IPS DF 6.9 (cell line): ENCODE measurements around the gene QRSL1.

Experiments
- DNase-seq: peaks from one replicate; pipeline ENCODE4 v3.0.0-alpha.2; 2013; ENCODE audit warnings: low read depth, low spot score
- H3K27ac ChIP-seq: one replicate; pipeline ENCODE4 v1.5.1; 2013; ENCODE audit warnings: low read length, control low read depth
- H3K27me3 ChIP-seq: 2 replicates; pipeline ENCODE4 v1.6.1; 2013; ENCODE audit warnings: mild to moderate bottlenecking, low read length; ENCODE audit not compliant: control insufficient read depth, insufficient read depth
- H3K36me3 ChIP-seq: 2 replicates; pipeline ENCODE4 v1.6.1; 2013; ENCODE audit warnings: low read length; ENCODE audit not compliant: control insufficient read depth, insufficient read depth
- H3K4me1 ChIP-seq: 2 replicates; pipeline ENCODE4 v1.6.1; 2013; ENCODE audit warnings: low read length; ENCODE audit not compliant: control insufficient read depth, insufficient read depth
- H3K4me3 ChIP-seq: 2 replicates; pipeline ENCODE4 v1.5.1; 2013; ENCODE audit warnings: mild to moderate bottlenecking, low read length
- H3K9me3 ChIP-seq: 2 replicates; pipeline ENCODE4 v1.6.1; 2013; ENCODE audit warnings: low read length, inconsistent platforms; ENCODE audit not compliant: control insufficient read depth, insufficient read depth
- WGBS: extraction: QIAGEN DNeasy Blood & Tissue Kit; methylation state at CpG from one replicate; pipeline ENCODE4 v1.1.7; 2013; ENCODE audit warnings: mixed read lengths, missing lambda C conversion rate; ENCODE audit not compliant: insufficient read length, insufficient coverage; 5-methylcytosine and 5-hydroxymethylcytosine counted together

The QRSL1 gene

DNA sequence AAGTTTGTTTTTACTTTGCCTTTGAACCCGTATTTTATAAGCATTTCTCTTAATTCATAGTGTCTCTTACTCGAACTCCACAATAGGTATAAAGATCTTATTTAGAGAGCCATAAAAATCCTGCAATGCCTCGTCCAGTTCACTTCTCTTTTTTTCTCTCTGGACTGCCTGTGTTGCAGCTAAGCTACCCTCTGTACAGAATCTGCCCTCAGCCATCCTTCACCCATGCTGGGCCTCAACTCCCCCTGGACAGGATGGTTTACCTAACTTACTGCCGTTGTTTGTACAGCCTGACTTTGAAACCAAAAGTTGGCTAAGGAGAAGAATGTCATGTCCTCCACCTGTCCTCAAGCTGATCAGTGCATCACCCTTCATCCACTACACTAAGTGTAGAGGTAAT lies 10.4 kb downstream of the QRSL1 start:
- Histone ChIP-seq H3K27me3 (no peaks in the 10 kb centered on the region), H3K27ac (no peak overlapping the region), H3K4me1 (peaks cover 6% of the 10 kb centered on the region; the same call in 1 of the 2 replicates), H3K9me3 (no peaks in the 10 kb centered on the region), H3K36me3 (peaks cover 10% of the 10 kb centered on the region), H3K4me3 (no peak overlapping the region)
- no peak for DNase-seq
- no CpG with 5 or more reads among the region's 4 CpGs for WGBS

DNA sequence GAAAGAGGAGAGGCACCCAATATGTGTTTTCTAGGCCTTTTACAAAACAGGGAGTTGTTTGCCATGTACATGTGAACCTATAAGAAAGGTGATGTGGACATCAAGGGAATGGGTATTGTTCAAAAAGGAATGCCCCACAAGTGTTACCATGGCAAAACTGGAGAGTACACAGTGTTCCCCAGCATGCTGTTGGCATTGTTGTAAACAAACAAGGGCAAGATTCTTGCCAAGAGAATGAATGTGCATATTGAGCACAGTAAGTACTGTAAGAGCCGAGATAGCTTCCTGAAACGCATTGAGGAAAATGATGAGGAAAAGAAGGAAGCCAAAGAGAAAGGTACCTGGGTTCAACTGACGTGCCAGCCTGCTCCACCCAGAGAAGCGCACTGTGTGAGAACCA lies 13.1 kb downstream of the QRSL1 start:
- Histone ChIP-seq H3K4me3 (no peak overlapping the region), H3K9me3 (no peaks in the 10 kb centered on the region), H3K27ac (no peak overlapping the region), H3K27me3 (no peaks in the 10 kb centered on the region), H3K4me1 (no peaks in the 10 kb centered on the region), H3K36me3 (peaks cover 10% of the 10 kb centered on the region)
- no peak for DNase-seq
- WGBS = no CpG with 5 or more reads among the region's 4 CpGs

DNA sequence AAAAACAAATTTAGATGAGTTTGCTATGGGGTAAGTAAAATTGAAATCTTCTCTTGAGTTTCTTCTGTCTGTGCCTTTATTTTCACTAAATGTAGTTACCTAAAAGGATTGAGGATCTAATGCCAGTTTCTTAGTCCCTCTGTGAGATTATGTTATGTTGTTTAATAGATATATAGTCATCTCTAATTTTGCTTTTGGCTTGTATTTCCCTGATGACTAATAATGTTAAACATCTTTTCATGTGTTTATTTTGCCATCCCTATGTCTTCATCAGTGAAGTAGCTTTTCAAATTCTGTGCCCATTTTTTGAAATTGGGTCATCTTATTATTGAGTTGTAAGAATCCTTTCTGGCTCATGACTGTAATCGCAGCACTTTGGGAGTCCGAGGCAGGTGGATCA lies 13.7 kb downstream of the QRSL1 start:
- no CpG with 5 or more reads among the region's 2 CpGs for WGBS
- no peak overlapping the region for H3K4me3 ChIP-seq
- H3K36me3 ChIP-seq = peaks cover 10% of the 10 kb centered on the region
- no peaks in the 10 kb centered on the region for H3K27me3 ChIP-seq
- H3K27ac ChIP-seq = no peak overlapping the region
- no peaks in the 10 kb centered on the region for H3K9me3 ChIP-seq
- no peak for DNase-seq
- no peaks in the 10 kb centered on the region for H3K4me1 ChIP-seq

DNA sequence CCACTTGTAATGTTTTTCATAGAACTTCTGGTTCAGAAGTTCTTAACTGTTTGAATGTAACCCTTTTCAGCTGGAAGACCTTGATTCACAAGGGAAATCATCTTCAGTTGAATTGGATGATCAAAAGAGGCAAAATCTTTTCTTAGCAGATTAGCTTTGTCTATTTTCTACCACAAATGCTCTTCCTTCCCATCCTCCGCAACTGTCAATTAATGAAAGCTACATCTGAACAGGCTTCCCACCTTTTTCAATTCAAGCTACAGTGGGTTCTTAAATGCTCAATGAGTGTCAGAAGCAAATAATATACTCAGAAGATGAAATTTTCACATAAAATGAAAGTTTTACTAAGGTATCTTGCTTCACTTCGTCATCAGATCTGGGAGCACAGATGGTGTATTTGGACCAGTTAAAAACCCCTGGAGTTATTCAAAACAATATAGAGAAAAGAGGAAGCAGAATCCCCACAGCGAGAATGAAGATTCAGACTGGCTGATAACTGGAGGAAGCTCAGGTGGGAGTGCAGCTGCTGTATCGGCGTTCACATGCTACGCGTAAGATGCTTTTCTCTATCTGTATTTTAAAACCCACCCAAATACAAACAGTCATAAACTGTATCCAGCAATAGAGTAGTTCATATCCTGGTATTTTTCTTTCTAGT lies 19.4 kb downstream of the QRSL1 start:
- H3K4me3 ChIP-seq = no peak overlapping the region
- no peaks in the 10 kb centered on the region for H3K27me3 ChIP-seq
- H3K36me3 ChIP-seq = peaks cover 5% of the 10 kb centered on the region
- H3K4me1 ChIP-seq = no peaks in the 10 kb centered on the region
- no peak for DNase-seq
- H3K9me3 ChIP-seq = no peaks in the 10 kb centered on the region
- H3K27ac ChIP-seq = no peak overlapping the region
- WGBS = no CpG with 5 or more reads among the region's 7 CpGs

DNA sequence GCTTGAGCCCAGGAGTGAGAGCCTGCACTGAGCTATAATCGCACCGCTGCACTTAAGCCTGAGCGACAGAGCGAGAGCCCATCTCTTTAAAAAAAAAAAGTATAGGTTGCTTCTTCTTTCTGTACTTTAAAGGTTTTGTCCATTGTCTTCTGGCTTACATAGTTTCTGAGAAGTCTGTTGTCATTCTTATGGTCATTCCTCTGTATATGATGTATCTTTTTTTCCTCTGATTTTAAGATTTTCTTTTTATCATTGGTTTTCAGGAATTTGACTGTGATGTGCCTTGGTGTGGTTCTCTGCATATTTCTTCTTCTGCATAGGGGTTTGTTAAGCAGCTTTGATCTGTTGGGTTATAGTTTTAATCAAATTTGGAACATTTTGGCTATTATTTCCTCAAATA lies 29.1 kb downstream of the QRSL1 start:
- Histone ChIP-seq H3K36me3 (peaks cover 3% of the 10 kb centered on the region; the same call in 1 of the 2 replicates), H3K27me3 (no peaks in the 10 kb centered on the region), H3K9me3 (no peaks in the 10 kb centered on the region), H3K4me3 (no peak overlapping the region), H3K4me1 (peaks cover 2% of the 10 kb centered on the region; the same call in 1 of the 2 replicates), H3K27ac (no peak overlapping the region)
- no CpG with 5 or more reads among the region's 4 CpGs for WGBS
- DNase-seq = no peak

DNA sequence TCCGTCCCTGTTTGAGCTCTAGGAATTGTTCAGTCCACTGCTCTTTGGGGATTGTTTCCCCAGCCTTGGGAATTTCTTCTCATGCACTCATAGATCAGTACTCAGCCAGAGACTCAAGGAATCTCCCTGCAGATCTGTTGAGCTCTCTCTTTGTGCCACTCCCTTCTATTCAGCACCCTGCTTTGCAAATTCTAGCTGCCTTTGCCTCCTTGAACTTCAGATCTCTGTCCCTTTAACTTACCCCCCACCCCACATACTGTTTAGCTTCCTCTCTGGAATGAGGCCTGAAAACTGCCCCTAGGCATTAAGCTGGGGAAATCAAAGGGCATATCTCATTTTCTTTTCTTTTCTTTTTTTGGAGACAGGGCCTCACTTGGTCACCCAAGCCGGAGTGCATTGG lies 30.5 kb downstream of the QRSL1 start:
- Histone ChIP-seq H3K9me3 (no peaks in the 10 kb centered on the region), H3K4me1 (peaks cover 2% of the 10 kb centered on the region; the same call in 1 of the 2 replicates), H3K4me3 (no peak overlapping the region), H3K36me3 (peaks cover 4% of the 10 kb centered on the region; the same call in 1 of the 2 replicates), H3K27ac (no peak overlapping the region), H3K27me3 (no peaks in the 10 kb centered on the region)
- WGBS = no CpG with 5 or more reads among the region's 2 CpGs
- no peak for DNase-seq

DNA sequence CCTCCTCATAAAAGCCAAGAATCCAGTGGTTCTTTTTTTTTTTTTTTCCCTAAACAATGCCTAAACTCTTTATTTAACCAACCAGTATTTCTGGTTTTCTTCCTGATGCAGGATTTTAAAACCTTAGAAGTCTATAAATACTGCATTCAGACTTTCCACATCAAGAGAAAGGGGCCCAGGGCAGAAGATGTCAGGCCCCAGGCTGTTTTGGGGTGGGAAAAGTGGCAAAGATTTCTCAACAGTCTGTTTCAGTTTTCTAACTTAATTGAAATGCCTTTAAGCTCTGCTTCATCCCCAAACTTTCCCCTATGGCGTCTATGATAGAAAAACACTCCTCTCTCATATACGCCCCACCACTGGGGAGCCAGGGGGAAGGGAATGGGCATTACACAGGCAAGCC lies 33.1 kb downstream of the QRSL1 start:
- Histone ChIP-seq H3K36me3 (peaks cover 4% of the 10 kb centered on the region; the same call in 1 of the 2 replicates), H3K4me3 (no peak overlapping the region), H3K27me3 (no peaks in the 10 kb centered on the region), H3K4me1 (peaks cover 2% of the 10 kb centered on the region; the same call in 1 of the 2 replicates), H3K9me3 (no peaks in the 10 kb centered on the region), H3K27ac (no peak overlapping the region)
- no peak for DNase-seq
- no CpG with 5 or more reads among the region's 2 CpGs for WGBS

DNA sequence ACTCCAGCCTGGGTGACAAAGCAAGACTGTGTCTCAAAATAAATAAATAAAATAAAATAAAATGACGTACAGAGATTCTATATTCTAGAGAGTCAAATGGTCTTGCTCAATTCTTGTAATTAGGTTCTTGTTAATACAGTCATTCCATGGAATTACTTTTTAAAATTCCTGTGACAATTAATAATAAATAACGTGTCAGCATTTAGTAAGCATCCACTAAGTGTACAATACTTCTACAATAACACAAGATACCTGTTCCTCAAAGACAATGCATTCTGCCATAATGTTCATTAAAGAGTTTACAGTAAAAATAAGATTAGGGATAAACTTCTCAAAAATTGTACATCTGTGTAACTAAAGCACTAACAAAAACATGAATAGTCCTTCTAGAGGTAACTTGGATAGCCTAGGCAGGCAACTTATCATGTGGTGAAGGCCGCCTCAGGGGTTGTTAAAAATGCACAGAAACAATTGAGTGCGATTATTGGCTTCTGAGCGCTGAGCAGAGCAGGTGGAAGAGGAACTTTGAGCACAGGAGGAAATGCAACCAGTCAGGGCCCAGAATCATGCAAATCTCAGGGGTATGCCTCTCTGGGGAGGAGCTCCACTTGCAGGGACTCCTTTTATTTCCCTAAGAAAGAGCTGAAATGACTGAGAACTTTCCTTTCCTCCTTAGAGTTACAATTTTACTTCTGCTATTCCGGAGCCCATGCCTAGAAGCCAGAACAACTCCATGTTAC lies 37.1 kb downstream of the QRSL1 start:
- WGBS = no CpG with 5 or more reads among the region's 6 CpGs
- peak; percentile 45 for DNase-seq
- H3K4me3 ChIP-seq = no peak overlapping the region

DNA sequence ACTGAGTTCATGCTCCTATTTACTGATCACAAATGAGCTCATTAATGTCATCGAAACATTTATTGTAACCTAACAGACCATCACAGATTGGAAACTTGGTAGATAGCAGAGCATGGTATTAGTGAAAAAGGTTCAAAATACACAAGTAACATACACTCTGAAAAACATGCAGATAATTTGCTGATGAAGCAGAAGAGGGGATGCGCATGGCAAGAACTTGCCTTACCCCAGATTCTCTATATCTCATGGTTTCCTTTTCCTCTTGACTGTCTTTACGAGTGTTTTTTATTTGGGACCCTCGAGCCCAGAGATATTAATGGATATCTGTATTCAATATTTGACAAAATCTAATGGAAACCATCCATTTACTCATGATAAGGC lies 37.6 kb downstream of the QRSL1 start:
- DNase-seq = no peak
- H3K27ac ChIP-seq = peak overlapping the region; percentile 26
- H3K27me3 ChIP-seq = no peaks in the 10 kb centered on the region
- H3K36me3 ChIP-seq = peaks cover 4% of the 10 kb centered on the region; the same call in 1 of the 2 replicates
- H3K4me3 ChIP-seq = no peak overlapping the region
- no CpG with 5 or more reads among the region's 4 CpGs for WGBS
- no peaks in the 10 kb centered on the region; the same call in 1 of the 2 replicates for H3K4me1 ChIP-seq
- H3K9me3 ChIP-seq = no peaks in the 10 kb centered on the region

More for the DNA sequence above, 37.1 kb downstream of the QRSL1 start:
- Histone ChIP-seq H3K27ac (peak overlapping the region; percentile 26), H3K9me3 (no peaks in the 10 kb centered on the region), H3K27me3 (no peaks in the 10 kb centered on the region), H3K36me3 (peaks cover 4% of the 10 kb centered on the region; the same call in 1 of the 2 replicates), H3K4me1 (no peaks in the 10 kb centered on the region; the same call in 1 of the 2 replicates)

DNA sequence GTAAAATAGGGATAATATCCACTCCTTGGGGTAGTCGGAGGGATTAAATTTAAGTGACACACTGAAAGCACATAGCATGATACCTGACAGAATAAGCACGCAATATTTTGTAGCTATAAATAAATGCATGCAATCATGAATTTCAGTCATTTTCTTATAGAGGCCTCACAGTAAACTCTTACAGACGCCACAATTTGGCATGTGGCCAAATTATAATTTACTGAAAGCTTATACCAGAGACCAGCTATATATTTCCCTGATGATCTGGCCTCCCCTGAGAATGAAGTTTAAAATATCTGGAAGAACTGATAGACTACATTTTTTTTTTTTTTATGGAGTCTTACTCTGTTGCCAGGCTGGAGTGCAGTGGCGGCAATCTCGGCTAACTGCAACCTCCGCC lies 40.9 kb downstream of the QRSL1 start:
- Histone ChIP-seq H3K9me3 (no peaks in the 10 kb centered on the region), H3K27me3 (no peaks in the 10 kb centered on the region), H3K27ac (no peak overlapping the region), H3K4me1 (no peaks in the 10 kb centered on the region; the same call in 1 of the 2 replicates), H3K36me3 (no peaks in the 10 kb centered on the region), H3K4me3 (no peak overlapping the region)
- DNase-seq = no peak
- no CpG with 5 or more reads among the region's 6 CpGs for WGBS
